ENCODE results near the gene PACSIN2.

DNA sequence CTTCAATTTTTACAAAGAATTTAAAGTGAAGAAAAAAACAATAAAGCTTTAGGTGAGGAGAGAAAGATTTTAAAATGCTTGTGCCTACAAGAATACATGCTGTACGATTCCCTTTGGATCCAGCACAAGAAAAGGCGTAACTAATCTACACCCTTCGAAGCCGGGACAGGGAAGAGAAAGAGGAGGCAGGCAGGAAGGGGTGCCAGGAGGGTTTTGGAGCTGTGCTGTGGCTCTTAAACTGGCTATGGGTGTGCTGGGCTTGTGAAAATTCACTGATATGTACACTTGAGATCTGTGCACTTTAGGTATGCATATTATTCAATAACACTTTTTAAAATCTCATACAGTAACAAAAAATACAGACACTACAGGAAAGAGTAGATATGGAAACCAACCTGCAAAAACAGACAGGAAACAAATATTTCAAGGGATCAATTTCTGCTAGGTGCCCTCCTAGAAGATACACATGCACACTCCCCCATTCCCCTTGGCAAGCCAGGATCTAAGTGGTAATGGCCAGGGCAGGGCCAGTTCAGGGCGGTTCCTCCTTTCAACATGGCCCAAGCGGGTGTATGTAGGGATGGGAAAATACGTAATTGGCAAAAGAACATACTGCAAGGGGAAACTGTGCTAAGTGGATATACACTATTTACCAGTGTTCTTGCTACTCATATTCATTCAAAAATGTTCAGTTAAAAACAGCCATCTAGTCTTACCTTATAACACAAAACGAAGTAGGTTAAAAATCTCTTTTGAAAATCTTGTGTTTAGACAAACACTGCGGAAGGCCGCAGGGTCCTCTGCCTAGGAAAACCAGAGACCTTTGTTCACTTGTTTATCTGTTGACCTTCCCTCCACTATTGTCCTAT, 54.2 kb downstream of the PACSIN2 start:
- TF ChIP-seq POLR2A (IDR thresholded peaks at IDR 0.05; ENCODE audit: low read length) = no peak
- TF ChIP-seq GATA1 (IDR thresholded peaks at IDR 0.05; ENCODE audit: low read depth, low read length) = no peak
